ENCODE results near the gene VPS72.
A peak's percentile ranks its signal among the peaks of the same experiment; 100 is the strongest.

DNA sequence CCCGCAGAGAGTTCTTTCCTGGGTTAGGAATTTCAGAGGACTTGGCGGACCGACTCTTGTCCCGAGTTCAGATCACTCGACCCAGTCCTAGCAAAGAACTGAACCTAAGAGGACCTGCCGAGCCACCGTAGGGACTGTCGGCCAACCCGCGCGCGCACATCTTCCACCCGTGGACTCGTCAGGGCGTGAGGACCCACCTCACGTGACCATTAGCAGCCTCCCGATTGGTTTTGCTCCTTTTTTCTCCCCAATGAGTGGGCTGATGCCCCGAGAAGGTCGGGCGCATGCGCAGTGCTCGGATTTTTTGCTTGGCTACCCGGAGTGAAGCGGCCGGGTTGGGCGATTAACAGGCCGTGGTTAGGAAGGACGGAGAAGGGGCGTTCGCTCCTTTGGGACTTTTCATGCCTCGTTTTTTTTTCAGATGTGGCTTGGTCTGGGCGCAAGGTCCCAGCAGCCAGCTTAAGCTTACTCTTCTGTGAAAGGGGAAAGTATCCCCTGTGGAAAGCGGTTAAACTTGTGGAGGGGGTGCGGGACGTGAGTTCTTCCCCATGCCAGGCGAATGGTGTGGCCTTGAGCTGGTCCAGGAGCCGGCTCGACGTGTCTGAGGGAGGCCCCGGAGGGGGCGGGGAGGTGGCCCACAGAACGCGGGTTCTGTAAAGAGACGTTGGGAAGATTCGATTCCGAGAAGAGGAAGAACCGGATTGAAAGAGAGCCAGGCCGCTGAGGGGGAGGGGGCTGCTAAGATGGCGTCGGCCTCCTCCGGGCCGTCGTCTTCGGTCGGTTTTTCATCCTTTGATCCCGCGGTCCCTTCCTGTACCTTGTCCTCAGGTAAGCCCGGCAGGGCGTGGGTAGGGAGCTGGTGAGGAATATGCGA lies 8.5 kb upstream of the VPS72 start, which contains the start of gene PIP5K1A:
- no peak for TF ChIP-seq SPI1 (IDR thresholded peaks at IDR 0.05; ENCODE audit: low read depth, low read length)
- TF ChIP-seq POLR2A (IDR thresholded peaks at IDR 0.05; ENCODE audit: low read depth, low read length) = peak; percentile 78
- TF ChIP-seq TAF1 (IDR thresholded peaks at IDR 0.05; ENCODE audit: low read depth, low read length) = peak; percentile 87; the same call in 1 of the 2 replicates
- TF ChIP-seq PAX5 (IDR thresholded peaks at IDR 0.05; ENCODE audit: insufficient read depth, low read length, severe bottlenecking) = no peak

Measured in GM12891 (cell line).